Measurements from ENCODE around the gene TMEM184B.
"Not testable (repeated sequence)": the region's sequence is repeated elsewhere in the genome, so short reads cannot be mapped to it uniquely, and the experiment has no call there.

Gene TMEM184B

GRCh38 chr22:38187413-38188212 lies 85.2 kb downstream of the TMEM184B start:
- in situ Hi-C loops (cut with HindIII; ENCODE audit: low sequenced_read_pairs): no loop called here

DNA sequence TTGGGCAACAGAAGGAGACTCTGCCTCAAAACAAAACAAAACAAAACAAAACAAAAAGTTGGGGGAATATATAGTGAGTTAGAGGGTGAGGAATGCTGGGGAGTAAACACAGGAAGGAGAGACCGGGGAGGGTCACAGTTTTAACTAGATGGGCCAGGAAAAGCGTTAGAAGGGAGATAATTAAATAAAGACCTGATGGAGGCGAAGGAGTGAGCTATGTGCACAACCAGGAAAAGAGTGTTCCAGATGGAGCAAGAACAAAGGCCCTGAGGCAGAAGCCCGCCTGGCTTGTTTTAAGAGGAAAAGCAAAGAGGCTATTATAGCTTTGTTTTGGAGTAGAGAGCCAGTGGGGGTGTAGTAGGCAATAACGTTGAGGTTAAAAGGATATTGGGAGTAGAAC lies 86.4 kb downstream of the TMEM184B start:
- in situ Hi-C loops (cut with HindIII; ENCODE audit: low sequenced_read_pairs): no loop called here

- in situ Hi-C loops (cut with HindIII; ENCODE audit: low sequenced_read_pairs): no loop called here
Measured at GRCh38 chr22:38184788-38185187, 88.0 kb downstream of the TMEM184B start.

- in situ Hi-C loops (cut with HindIII; ENCODE audit: low sequenced_read_pairs): no loop called here
Measured at GRCh38 chr22:38181453-38182200, 91.2 kb downstream of the TMEM184B start, which contains the start of gene PLA2G6. Gene PLA2G6 (minus strand): TSS chr22:38181830. CDS start chr22:38169426, 12,404 bp downstream.

DNA sequence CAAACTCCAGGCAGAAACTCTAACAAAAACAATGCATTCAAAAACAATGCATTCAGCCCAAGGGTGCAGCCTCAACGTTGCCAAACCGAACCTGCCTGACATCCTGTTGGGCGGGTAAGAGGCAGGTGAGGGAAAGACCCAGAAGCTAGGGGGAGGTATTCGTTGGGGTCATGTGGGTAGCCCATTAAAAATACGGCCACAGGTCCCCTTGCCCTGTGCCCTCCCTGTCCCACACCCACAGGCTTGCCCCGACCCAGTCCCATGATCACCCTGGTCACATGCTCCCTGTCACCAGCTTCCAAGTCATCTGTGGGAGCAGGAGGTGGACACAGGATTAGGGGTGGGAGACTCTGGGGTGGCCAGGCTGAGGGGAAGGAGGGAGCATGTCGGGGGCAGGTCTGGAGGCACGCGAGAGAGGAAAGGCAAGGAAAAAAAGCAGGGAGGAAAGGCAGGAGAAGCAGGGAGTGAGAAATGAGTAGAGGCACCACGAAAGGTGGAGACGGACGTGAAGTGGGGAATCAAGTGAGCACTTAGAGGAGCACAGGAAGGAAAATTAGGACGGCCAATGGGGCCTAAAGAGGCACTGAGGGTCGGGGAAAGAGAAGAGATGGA lies 91.9 kb downstream of the TMEM184B start:
- in situ Hi-C loops (cut with HindIII; ENCODE audit: low sequenced_read_pairs): no loop called here

DNA sequence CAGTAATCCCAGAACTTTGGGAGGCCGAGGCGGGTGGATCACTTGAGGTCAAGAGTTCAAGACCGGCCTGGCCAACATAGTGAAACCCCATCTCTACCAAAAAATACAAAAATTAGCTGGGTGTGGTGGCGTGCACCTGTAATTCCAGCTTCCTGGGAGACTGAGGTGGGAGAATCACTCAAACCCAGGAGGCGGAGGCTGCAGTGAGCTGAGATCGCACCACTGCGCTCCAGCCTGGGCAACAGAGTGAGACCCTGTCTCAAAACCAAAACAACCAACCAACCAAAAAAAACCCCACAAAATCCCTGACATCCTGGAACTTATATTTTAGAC lies 94.2 kb downstream of the TMEM184B start:
- in situ Hi-C loops (cut with HindIII; ENCODE audit: low sequenced_read_pairs): not testable (repeated sequence)

GRCh38 chr22:38177926-38178604 lies 94.7 kb downstream of the TMEM184B start:
- in situ Hi-C loops (cut with HindIII; ENCODE audit: low sequenced_read_pairs): no loop called here

- in situ Hi-C loops (cut with HindIII; ENCODE audit: low sequenced_read_pairs): not testable (repeated sequence)
Measured at GRCh38 chr22:38177571-38177925, 95.3 kb downstream of the TMEM184B start.

- in situ Hi-C loops (cut with HindIII; ENCODE audit: low sequenced_read_pairs): no loop called here
Measured at GRCh38 chr22:38177044-38177443, 95.8 kb downstream of the TMEM184B start.

GRCh38 chr22:38176170-38176741 lies 96.6 kb downstream of the TMEM184B start:
- in situ Hi-C loops (cut with HindIII; ENCODE audit: low sequenced_read_pairs): no loop called here

GRCh38 chr22:38175206-38176118 lies 97.3 kb downstream of the TMEM184B start:
- in situ Hi-C loops (cut with HindIII; ENCODE audit: low sequenced_read_pairs): no loop called here

DNA sequence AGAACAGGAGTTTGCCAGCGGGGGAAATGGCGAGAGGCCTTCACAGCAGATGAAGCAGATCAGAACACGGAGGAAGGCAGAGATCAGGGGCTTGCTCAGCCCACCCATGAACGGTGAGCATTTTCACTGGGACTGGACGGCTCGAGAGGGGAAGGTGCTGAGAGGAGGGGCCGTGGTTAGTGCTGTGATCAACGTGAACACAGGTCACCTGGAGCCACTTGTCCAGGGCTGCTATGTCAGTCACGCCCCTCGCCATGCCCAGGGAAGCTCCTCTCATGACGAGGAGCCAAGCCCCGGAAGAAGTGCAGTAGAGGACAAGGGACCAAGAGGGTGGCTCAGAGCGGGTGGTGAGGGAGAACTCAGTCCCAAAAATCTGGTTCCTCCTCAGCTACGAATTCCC lies 98.2 kb downstream of the TMEM184B start:
- in situ Hi-C loops (cut with HindIII; ENCODE audit: low sequenced_read_pairs): loop anchor here (5.0 kb wide), 4 partner anchors 57 to 128 kb away; no protein-coding TSS in a partner anchor

- in situ Hi-C loops (cut with HindIII; ENCODE audit: low sequenced_read_pairs): loop anchor here (5.0 kb wide), 4 partner anchors 56 to 129 kb away; no protein-coding TSS in a partner anchor
Measured at GRCh38 chr22:38173641-38173906, 99.2 kb downstream of the TMEM184B start.

GRCh38 chr22:38172832-38173640 lies 99.8 kb downstream of the TMEM184B start:
- in situ Hi-C loops (cut with HindIII; ENCODE audit: low sequenced_read_pairs): loop anchor here (5.0 kb wide), 4 partner anchors 56 to 129 kb away; no protein-coding TSS in a partner anchor

DNA sequence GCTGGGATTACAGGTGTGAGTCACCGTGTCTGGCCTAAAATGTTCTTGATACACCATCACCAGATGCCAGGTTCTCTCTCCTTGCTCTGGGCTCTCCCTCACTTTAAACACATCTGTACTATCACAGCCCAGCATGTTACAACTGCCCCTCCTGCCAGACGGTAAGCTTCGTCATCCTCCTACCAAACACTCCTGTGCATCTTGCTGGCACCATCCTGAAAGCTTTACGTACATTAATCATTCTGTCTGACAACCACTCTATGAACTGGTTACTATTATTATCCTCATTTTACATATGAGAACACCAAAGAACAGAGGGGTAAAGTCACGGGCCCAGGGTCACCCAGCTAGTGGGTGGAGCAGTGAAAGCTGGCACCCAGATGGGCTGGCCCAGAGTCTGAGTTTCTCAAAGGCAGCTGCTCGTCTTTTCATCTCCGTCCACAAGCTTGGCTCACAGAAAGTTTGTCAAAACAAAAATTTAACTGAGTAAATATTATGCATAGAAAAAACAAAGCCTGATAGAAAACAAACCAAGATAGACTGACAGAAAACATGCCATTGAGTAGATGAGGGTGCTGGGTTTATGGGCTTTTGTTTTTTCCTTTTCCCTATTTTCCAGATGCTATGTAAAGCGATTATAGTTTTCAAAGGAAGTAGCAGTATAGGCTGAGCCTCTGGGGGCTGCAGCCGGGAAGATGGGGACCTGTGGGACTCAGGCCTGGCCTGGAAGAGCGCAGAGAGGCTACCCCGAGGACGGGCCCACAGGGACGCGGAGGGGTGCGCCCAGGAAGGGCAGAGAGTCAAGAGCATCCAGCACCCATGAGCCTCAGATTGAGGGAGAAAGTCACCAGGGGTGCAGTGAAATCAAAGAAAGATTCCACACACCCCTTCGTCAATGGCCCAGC lies 100.6 kb downstream of the TMEM184B start:
- in situ Hi-C loops (cut with HindIII; ENCODE audit: low sequenced_read_pairs): loop anchor here (5.0 kb wide), 4 partner anchors 55 to 130 kb away; no protein-coding TSS in a partner anchor

GRCh38 chr22:38170469-38170868 lies 102.3 kb downstream of the TMEM184B start:
- in situ Hi-C loops (cut with HindIII; ENCODE audit: low sequenced_read_pairs): loop anchor here (5.0 kb wide), 4 partner anchors 53 to 132 kb away; no protein-coding TSS in a partner anchor

Measured in endothelial cell of hepatic sinusoid (primary cell).